IMR-90 (cell line): Measurements from ENCODE around the gene SNX14. TPM values are rescaled to one million over a fixed set of nuclear protein-coding genes. Genes with fewer than 3 reads are reported as not detected.

Experiments used
- ATAC-seq: fragments of 200-7000 bp; cut with Tn5 transposase; 2 replicates; pipeline ENCODE4 v1.9.1; 2020; ENCODE audit warnings: low read depth, mild to moderate bottlenecking, moderate library complexity
- BruUV-seq: library from RNA; stranded (reverse); fragments of 400-500 nt; replicated peaks from 2 replicates; lab custom pipeline; 2021; lab: Mats Ljungman, UMichigan
- CTCF ChIA-PET: fragments of 300-600 bp; formaldehyde crosslinking; extraction: SDS; loops from one replicate; lab custom pipeline; 2021; ENCODE audit warnings: antibody characterized with exemption; lab: Yijun Ruan, JAX
- POLR2A ChIA-PET: fragments of 300-600 bp; sonication (Branson Sonifier 250); formaldehyde crosslinking; loops from one replicate; lab custom pipeline; 2022; ENCODE audit warnings: antibody characterized with exemption; ENCODE audit not compliant: unreplicated experiment; lab: Charles Lee
- DNase-seq: peaks from one replicate; pipeline ENCODE4 v3.0.0; 2013
- H2AFZ ChIP-seq: replicated peaks from 2 replicates; pipeline ENCODE3; 2013; ENCODE audit warnings: low read length, mild to moderate bottlenecking; ENCODE audit not compliant: poor library complexity
- H2AK5ac ChIP-seq: 2 replicates; pipeline ENCODE4 v1.6.1; 2013; ENCODE audit warnings: low read depth, low read length, inconsistent platforms
- H2AK9ac ChIP-seq: replicated peaks from 2 replicates; pipeline ENCODE3; 2013; ENCODE audit warnings: mild to moderate bottlenecking, low read depth, low read length, moderate library complexity; ENCODE audit not compliant: poor library complexity
- H2BK120ac ChIP-seq: 2 replicates; pipeline ENCODE4 v1.6.1; 2013; ENCODE audit warnings: low read depth, low read length, inconsistent platforms
- H2BK15ac ChIP-seq: 3 replicates; pipeline ENCODE4 v1.6.1; 2013; ENCODE audit warnings: low read depth, low read length, inconsistent platforms
- H2BK20ac ChIP-seq: 2 replicates; pipeline ENCODE4 v1.6.1; 2013; ENCODE audit warnings: low read depth, mild to moderate bottlenecking, inconsistent platforms, low read length, moderate library complexity
- H2BK5ac ChIP-seq: 2 replicates; pipeline ENCODE4 v1.6.1; 2013; ENCODE audit warnings: mild to moderate bottlenecking, low read depth, low read length, inconsistent platforms; ENCODE audit not compliant: poor library complexity, severe bottlenecking
- H3K14ac ChIP-seq: replicated peaks from 2 replicates; pipeline ENCODE4 v1.6.1; 2013; ENCODE audit warnings: low read depth, low read length, inconsistent platforms
- H3K18ac ChIP-seq: 2 replicates; pipeline ENCODE4 v1.6.1; 2013; ENCODE audit warnings: low read depth, low read length, control low read depth
- H3K23ac ChIP-seq: 2 replicates; pipeline ENCODE4 v1.6.1; 2013; ENCODE audit warnings: low read depth, low read length, inconsistent platforms
- H3K27ac ChIP-seq: 2 replicates; pipeline ENCODE4 v1.5.1; 2013; ENCODE audit warnings: mild to moderate bottlenecking, control low read depth, low read length; ENCODE audit not compliant: insufficient read depth
- H3K27me3 ChIP-seq: 2 replicates; pipeline ENCODE4 v1.6.1; 2013; ENCODE audit warnings: low read length; ENCODE audit not compliant: control insufficient read depth, insufficient read depth
- H3K36me3 ChIP-seq: 2 replicates; pipeline ENCODE4 v1.6.1; 2013; ENCODE audit warnings: low read length, mixed read lengths; ENCODE audit not compliant: control insufficient read depth, insufficient read depth
- H3K4ac ChIP-seq: 2 replicates; pipeline ENCODE4 v1.6.1; 2013; ENCODE audit warnings: low read depth, low read length, inconsistent platforms
- H3K4me1 ChIP-seq: 2 replicates; pipeline ENCODE4 v1.6.1; 2013; ENCODE audit warnings: low read length, mixed read lengths; ENCODE audit not compliant: control insufficient read depth, insufficient read depth
- H3K4me2 ChIP-seq: 2 replicates; pipeline ENCODE4 v1.6.1; 2013; ENCODE audit warnings: low read depth, mild to moderate bottlenecking, control low read depth, low read length, moderate library complexity
- H3K4me3 ChIP-seq: 2 replicates; pipeline ENCODE4 v1.5.1; 2013; ENCODE audit warnings: low read depth, mild to moderate bottlenecking, control low read depth, low read length, moderate library complexity; ENCODE audit not compliant: insufficient read depth
- H3K56ac ChIP-seq: 2 replicates; pipeline ENCODE4 v1.6.1; 2013; ENCODE audit warnings: low read length, inconsistent platforms; ENCODE audit not compliant: insufficient read depth; ENCODE audit errors: extremely low read depth
- H3K79me1 ChIP-seq, 2 experiments: 2 replicates each; pipeline ENCODE4 v1.6.1; 2013; ENCODE audit warnings: low read length in 2 of 2, inconsistent platforms in 1 of 2, low read depth in 1 of 2
- H3K9ac ChIP-seq: 2 replicates; pipeline ENCODE4 v1.6.1; 2013; ENCODE audit warnings: low read depth, low read length, control low read depth
- H3K9me1 ChIP-seq: 2 replicates; pipeline ENCODE4 v1.6.1; 2013; ENCODE audit warnings: low read length, inconsistent platforms; ENCODE audit not compliant: insufficient read depth
- H3K9me3 ChIP-seq: 2 replicates; pipeline ENCODE4 v1.6.1; 2013; ENCODE audit warnings: low read length; ENCODE audit not compliant: control insufficient read depth, insufficient read depth
- H4K20me1 ChIP-seq: 2 replicates; pipeline ENCODE4 v1.6.1; 2013; ENCODE audit warnings: low read length, inconsistent platforms; ENCODE audit not compliant: insufficient read depth
- H4K5ac ChIP-seq: 2 replicates; pipeline ENCODE4 v1.6.1; 2013; ENCODE audit warnings: mild to moderate bottlenecking, low read depth, low read length, control low read depth
- H4K8ac ChIP-seq, 2 experiments: 2 replicates each; pipeline ENCODE4 v1.6.1; 2013; ENCODE audit warnings: low read depth in 2 of 2, low read length in 2 of 2, control low read depth in 1 of 2, inconsistent platforms in 1 of 2
- H4K91ac ChIP-seq: 2 replicates; pipeline ENCODE4 v1.6.1; 2013; ENCODE audit warnings: low read depth, low read length, inconsistent platforms; ENCODE audit not compliant: insufficient read depth
- CEBPB ChIP-seq: IDR thresholded peaks from 2 replicates; pipeline ENCODE4 v1.6.1; 2012; ENCODE audit warnings: low read depth, low read length, improper control_type of control experiment
- FOS ChIP-seq: fragments of 150-350 bp; IDR thresholded peaks from 2 replicates; pipeline ENCODE4 v1.6.1; 2016; ENCODE audit warnings: low read depth, low read length
- MAZ ChIP-seq: IDR thresholded peaks from 2 replicates; pipeline ENCODE4 v1.6.1; 2012; ENCODE audit warnings: low read depth, mild to moderate bottlenecking, low read length, improper control_type of control experiment, moderate library complexity, borderline replicate concordance
- MXI1 ChIP-seq: IDR thresholded peaks from 2 replicates; pipeline ENCODE4 v1.6.1; 2012; ENCODE audit warnings: low read depth, mild to moderate bottlenecking, low read length, moderate library complexity, borderline replicate concordance
- NFE2L2 ChIP-seq: fragments of 150-350 bp; IDR thresholded peaks from 2 replicates; pipeline ENCODE4 v1.6.1; 2016; ENCODE audit warnings: low read depth, mild to moderate bottlenecking, low read length
- RFX5 ChIP-seq: IDR thresholded peaks from 2 replicates; pipeline ENCODE4 v1.8.0; 2012; ENCODE audit warnings: low read depth, mild to moderate bottlenecking, low read length, moderate library complexity
- SMC3 ChIP-seq: fragments of 150-350 bp; IDR thresholded peaks from 2 replicates; pipeline ENCODE4 v1.6.1; 2016; ENCODE audit warnings: low read depth, mild to moderate bottlenecking, antibody characterized with exemption, low read length, moderate library complexity
- WGBS, 2 experiments: methylation state at CpG; one replicate each; pipeline versions ENCODE4 v1.1.5 to v1.1.7; 2013; ENCODE audit warnings: missing lambda C conversion rate in 2 of 2; ENCODE audit not compliant: insufficient read length in 1 of 2; ENCODE audit errors: extremely low coverage in 2 of 2; 5-methylcytosine and 5-hydroxymethylcytosine counted together
- dilution Hi-C: fragments of 300-500 bp; cut with HindIII; formaldehyde crosslinking; loops from one replicate; pipeline ENCODE4 v1.14.3; 2018; ENCODE audit warnings: low sequenced_read_pairs; ENCODE audit not compliant: unreplicated experiment
- in situ Hi-C: fragments of 300-500 bp; cut with MboI; formaldehyde crosslinking; loops from 3 replicates; pipeline ENCODE4 v1.14.3; 2019; ENCODE audit warnings: low sequenced_read_pairs, inconsistent platforms, mixed read lengths
- intact Hi-C: fragments of 100-400 bp; cut with micrococcal nuclease; formaldehyde crosslinking; loops from 2 replicates; pipeline ENCODE4 v1.10.0; 2022
- polyA plus RNA-seq, 3 experiments: library from polyadenylated mRNA; depleted of rRNA; stranded (reverse); fragments of >200 nt; gene quantifications; 2 replicates each; pipeline ENCODE4 v1.2.3, GENCODE V29; 2012; ENCODE audit warnings: low replicate concordance in 1 of 3
- total RNA-seq: library from RNA; depleted of rRNA; stranded (reverse); fragments of >200 nt; gene quantifications from 2 replicates; pipeline ENCODE4 v1.2.3, GENCODE V29; 2012

Gene SNX14
- total and polyA plus RNA-seq, 2 of the 4 experiments (the other 2 are of a cell fraction), result 39.9 to 61.8 TPM

DNA sequence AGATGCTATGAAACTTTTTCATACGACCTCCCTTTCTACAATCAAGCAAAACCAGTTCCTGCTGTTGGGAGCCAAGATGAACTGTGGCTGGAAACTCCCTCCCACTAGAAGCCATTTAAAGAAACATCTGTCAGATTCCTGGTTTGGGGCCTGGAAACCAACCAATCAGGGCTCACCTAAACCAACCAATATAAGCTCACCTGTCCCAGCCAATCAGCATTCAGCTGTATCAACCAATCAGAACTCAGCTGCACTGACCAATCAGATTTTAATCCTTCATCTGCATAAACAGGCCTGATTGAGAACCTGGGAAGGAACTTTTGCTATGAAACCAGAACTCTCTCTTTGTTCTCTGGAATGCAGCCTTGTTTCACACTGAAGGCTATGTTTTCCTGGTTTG is 42.4 kb downstream of the SNX14 start:
- Histone ChIP-seq H2AFZ (no peak overlapping the region), H4K5ac (no peak overlapping the region), H3K79me1 (peaks cover 0 to 8% of the 10 kb centered on the region in 2 experiments), H3K23ac (no peak overlapping the region), H3K4me2 (no peak overlapping the region), H3K36me3 (peaks cover 11% of the 10 kb centered on the region), H3K18ac (no peak overlapping the region), H2BK15ac (no peak overlapping the region), H2BK120ac (no peak overlapping the region), H2AK5ac (no peak overlapping the region), H3K56ac (no peak overlapping the region), H2AK9ac (no peak overlapping the region), H3K27me3 (no peaks in the 10 kb centered on the region), H3K27ac (no peak overlapping the region), H2BK5ac (no peak overlapping the region), H3K4me1 (no peaks in the 10 kb centered on the region; the same call in 1 of the 2 replicates), H2BK20ac (no peak overlapping the region), H4K91ac (no peak overlapping the region), H4K20me1 (no peaks in the 10 kb centered on the region), H4K8ac (no peak overlapping the region), H3K4ac (no peak overlapping the region), H3K4me3 (no peak overlapping the region), H3K14ac (no peak overlapping the region), H3K9ac (no peak overlapping the region), H3K9me3 (peaks cover 3% of the 10 kb centered on the region; the same call in 1 of the 2 replicates), H3K9me1 (no peaks in the 10 kb centered on the region)
- 67% methylated on average over 1 of the region's 1 CpG; no CpG with 5 or more reads in 1 of the 2 experiments for WGBS, 2 experiments
- ATAC-seq (no peak), DNase-seq (no peak)
- intact Hi-C loops, result no loop called here
- CTCF ChIA-PET, result interaction anchor here (0.5 kb wide), 1 partner anchor 115 kb away, joined by 4 read pairs; no protein-coding TSS in a partner anchor
- POLR2A ChIA-PET, result no interaction called here
- TF ChIP-seq CEBPB (no peak), MAZ (no peak), FOS (no peak), NFE2L2 (no peak), RFX5 (no peak), SMC3 (no peak), MXI1 (no peak)
- BruUV-seq, result no TSS peak
- in situ Hi-C loops, result no loop called here
- dilution Hi-C loops, result no loop called here
